NCI-H1105 treated with DMSO at 0.1 percent for 48 hours (cell line): ENCODE data around the gene GPC3.

Experiments used
- DNase-seq: peaks from one replicate; lab custom pipeline; 2025; lab: John Stamatoyannopoulos, UW

Gene GPC3

DNA sequence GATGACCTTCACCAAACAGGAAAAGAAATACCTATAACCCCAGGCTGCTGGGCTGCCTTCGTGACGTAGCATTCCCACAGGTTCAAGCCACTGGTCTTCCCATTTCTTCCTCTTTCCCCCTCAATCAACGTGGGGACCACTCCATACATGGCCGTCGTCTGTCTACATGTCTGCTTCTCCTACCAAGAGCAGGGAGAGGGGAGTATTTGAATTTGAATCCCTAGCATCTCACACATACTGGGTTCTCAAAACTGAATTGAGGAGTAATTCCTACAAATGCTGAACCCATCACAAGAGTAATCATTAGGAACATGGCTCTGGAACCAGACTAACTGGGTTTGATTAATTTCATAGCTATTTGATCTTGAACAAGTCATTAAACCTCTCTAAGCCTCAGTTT lies 17.3 kb downstream of the GPC3 start:
- no peak for DNase-seq

GRCh38 chrX:133966199-133966598 lies 19.2 kb downstream of the GPC3 start:
- no peak for DNase-seq

DNA sequence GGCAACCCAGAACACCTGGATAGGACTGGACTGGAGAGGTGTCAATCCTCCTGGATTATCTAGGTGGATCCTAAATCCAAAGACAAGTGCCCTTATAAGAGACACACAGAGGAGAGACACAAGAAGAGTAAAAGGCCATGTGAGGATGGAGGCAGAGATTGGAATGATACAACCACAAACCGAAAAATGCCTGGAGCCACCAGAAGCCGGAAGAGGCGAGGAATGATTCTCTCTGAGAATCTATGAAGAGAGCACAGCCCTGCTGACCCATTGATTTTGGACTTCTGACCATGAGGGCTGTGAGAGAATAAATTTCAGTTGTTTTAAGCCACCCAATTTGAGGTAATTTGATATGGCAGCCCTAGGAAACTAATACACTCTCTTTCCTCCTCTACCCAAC lies 20.1 kb downstream of the GPC3 start:
- no peak for DNase-seq

DNA sequence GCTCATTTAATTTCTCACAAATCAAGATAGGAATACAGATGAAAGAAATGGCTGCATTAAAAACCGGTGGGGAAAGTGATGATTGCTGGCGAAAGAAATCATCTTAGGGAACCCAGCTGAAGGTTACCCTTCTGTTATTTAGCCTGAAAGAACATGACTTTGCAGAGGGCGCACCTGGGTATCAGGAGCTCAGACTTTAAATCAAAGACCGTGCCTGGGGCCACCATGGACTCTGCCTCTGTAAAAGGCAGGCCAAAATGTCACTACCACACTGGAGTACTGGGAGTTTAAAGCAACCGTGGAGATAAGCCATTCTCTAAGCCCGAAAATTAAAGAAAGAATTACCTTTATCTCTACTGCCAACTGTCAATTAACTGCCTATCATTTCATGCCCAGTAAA lies 24.3 kb downstream of the GPC3 start:
- no peak for DNase-seq

- no peak for DNase-seq
Measured at GRCh38 chrX:133959972-133960371, 25.4 kb downstream of the GPC3 start.

GRCh38 chrX:133958997-133959688 lies 26.3 kb downstream of the GPC3 start:
- DNase-seq = no peak

DNA sequence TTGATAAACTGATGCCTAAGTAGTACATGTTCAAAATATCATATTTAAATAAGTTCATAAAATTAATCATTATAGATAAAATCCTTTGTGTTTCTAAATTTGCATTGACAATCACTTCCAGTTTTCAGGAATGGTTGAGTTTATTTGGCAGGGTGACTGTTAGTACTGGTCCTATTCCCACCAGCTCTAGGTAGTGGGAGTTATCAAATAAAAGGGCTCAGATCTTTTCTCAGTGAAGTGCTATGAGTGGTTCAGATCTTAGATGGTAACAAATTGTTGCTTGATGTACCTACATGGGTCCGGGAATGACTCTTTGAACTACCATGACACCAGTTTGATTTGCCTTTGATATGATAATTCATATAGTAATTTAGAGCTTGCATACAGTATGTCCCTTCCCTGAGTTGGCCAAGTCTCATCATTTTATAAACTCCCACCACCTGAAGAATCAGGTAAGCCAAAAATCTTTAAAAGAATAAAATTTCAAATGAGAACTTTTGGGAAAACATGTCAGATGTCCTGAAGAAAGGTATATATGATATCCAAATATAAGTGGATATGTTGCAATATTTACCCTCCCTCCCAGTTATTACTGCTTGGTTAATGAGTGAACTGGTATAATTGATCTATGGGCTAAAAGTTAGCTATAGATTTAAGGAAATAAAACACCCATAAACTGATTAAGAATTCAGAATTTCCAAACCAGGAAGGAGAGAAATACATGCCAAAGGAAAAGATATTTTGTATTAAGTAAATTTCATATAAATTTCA lies 28.6 kb downstream of the GPC3 start:
- DNase-seq = no peak

DNA sequence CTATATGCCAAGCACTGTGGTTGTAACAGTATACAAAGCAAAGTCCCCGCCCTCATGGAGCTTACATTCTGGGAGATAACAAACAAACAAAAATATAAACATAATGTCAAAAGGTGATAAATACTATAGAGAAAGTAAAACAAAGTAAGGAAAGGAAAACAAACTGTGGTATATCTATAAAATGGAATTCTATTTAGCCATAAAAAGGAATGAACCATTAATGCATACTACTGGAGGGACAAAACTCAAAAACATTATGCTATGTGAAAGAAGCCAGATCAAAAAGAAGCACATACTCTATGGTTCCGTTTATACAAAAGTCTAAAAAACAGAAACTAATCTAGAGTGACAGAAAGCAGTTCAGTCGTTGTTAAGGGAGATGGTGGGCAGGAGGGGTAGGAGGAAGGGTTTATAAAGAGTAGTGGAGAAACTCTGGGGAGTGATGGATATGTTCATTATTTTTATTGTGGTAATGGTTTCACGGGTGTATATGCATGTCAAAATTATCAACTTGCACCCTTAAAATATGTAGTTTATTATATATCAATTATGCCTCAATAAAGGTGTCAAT lies 31.5 kb downstream of the GPC3 start:
- no peak for DNase-seq

GRCh38 chrX:133953078-133953477 lies 32.3 kb downstream of the GPC3 start:
- DNase-seq = no peak

DNA sequence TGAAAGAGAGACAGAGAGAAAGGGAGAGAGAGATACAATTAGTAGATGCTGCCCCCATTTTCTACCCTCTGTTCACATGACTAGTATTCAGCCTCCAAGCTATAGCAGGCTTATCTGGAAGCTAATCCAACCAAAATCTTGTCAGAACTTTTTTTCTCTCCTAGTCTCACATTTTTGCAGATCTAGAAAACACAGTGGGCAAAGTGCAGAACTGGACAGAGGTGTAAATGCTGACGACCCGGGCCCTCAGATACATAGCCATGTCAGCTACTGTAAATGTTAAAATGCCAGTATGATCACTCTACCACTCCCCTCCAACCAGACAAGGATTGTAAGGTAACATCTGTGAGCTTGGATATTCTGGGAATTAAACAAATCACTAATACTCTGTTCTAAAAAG lies 34.3 kb downstream of the GPC3 start:
- no peak for DNase-seq

DNA sequence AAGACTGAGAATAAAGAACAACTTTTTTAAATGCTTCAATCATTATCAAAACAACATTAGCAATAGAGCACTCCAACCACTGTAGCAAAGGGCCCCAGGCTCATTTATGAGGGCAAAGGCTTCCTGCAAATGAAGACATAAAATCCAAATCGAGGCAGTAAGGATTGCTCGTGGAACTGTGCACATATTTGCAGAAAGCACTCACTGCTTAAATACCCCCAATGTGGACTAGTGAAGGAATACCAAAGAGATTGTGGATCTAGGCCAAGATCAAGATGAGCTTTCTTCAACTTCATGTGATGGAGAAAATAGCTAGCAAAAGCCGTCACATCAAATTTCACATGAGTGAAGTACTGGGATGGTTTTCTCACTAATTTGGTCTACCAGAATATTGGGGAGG lies 35.2 kb downstream of the GPC3 start:
- no peak for DNase-seq

GRCh38 chrX:133948895-133949294 lies 36.5 kb downstream of the GPC3 start:
- no peak for DNase-seq

DNA sequence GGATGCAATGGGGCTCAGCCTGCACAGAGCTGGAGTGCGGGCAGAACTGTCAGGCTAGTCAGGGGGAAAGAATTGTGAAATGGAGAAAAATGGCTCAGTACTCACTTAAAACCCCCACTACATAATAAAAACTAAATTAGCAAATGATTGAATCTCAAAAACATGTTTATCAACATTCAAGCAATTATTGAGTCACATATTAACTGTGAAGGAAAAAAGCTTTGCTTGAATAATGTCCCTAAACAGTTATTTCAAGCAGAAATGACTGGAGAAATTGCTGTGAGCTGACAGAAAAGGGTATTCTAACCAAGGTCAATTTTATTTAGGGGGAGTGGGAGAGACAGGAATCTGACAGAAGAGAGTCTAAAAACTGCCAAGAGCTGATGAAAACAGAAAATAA lies 37.4 kb downstream of the GPC3 start:
- no peak for DNase-seq

- DNase-seq = no peak
Measured at GRCh38 chrX:133947022-133947421, 38.4 kb downstream of the GPC3 start.

- DNase-seq = no peak
Measured at GRCh38 chrX:133943507-133943906, 41.9 kb downstream of the GPC3 start.

- no peak for DNase-seq
Measured at GRCh38 chrX:133939655-133940302, 45.6 kb downstream of the GPC3 start.

DNA sequence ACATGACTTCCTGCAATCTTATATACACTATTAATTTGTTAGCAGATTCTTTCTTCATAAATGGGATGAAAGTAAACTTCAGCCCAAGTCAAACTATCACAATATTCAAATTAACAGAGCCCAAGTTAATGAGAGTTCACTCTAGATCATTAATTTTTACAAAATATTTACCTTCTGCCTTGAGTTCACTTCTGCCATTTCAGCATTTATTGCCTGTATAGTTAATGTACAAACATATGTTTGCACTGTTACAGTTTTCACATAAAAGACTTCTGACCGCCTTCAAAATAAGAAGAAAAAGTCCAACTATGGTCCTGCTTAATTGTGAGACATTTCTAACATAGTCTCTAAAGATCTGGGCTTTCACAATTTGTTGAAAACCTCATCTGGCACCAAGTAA lies 46.9 kb downstream of the GPC3 start:
- DNase-seq = no peak

GRCh38 chrX:133937022-133937421 lies 48.4 kb downstream of the GPC3 start:
- no peak for DNase-seq

DNA sequence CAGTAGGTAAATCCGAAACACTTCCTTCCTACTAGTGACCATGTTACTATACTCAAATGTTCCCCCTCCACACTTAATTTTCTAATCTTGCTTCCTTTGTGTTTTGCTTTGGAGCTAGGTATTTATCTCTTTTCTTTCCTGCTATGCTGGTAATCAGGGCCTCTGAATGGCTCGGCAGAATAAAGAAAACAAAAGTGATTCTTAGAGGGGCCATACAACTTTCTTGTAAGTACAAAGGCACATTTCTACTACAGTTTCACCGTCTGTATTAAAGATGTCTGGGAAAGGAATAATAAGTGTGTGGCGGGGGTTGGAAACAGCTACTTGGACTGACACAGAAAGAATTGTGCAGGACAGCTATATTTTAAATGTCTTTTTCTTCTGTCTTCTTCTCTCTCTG lies 50.3 kb downstream of the GPC3 start:
- DNase-seq = no peak

- no peak for DNase-seq
Measured at GRCh38 chrX:133933316-133933715, 52.1 kb downstream of the GPC3 start.

DNA sequence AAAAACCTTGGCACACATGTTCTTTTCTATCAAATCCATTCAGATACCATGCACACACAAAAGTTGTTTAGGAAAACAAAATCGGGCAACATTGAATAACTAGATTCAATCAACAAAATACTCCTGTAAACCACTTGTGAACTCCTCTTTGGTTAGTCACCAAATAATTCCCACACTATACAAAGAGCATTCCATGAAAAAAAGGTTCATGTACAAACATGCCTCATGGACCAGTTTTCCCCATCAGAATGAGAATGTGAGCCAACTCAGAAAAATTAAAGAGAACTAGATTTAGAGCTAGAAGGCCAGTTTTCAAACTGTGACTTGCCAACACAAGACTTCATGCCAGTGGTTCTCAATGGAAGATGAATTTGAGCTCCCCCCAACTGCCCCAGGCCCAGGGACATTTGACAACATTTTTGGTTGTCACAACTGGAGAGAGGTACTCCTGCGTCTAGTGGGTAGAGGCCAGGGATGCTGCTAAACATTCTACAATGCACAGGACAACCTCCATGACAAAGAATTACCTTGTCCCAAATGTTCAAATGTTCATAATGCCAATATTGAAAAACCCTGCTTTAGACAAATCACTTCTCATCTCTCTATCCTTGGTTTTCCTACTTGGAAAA lies 55.4 kb downstream of the GPC3 start:
- no peak for DNase-seq

DNA sequence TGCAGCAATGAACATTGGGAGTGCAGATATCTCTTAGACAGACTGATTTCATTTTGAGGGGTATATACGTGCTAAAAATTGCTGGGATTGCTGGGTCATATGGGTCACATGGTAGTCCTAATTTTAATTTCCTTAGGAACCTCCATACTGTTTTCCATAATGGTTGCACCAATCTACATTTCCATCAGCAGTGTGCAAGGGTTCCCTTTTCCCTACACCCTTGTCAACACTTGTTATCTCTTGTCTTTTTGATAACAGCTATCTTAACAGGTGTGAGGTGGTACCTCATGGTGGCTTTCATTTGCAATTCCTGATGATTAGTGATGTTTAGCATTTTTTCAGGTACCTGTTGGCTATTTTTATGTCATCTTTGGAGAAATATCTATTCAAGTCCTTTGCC lies 57.0 kb downstream of the GPC3 start:
- no peak for DNase-seq

DNA sequence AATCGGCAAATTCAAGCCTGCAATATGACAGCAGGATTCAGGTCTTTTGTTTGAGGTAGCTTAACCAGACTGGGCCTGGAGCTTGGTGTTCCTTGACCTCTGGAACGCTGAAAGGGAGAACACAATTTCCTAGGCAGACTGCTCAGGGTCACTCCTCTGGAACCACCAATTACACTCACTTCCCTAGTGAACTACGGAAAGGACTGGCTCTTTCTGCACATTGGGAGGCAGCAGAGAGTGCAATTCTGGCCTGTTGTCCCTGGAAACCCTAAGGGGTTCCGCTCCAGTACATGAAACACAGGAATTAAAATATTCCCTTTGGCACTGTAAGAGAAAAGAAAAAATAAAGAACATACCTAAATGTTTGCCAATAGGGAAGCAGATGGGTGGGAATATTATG lies 58.6 kb downstream of the GPC3 start:
- DNase-seq = no peak
